NB4 (cell line): ENCODE results near the gene RNU6-1.

Source experiments
- DNase-seq: peaks from one replicate; pipeline ENCODE4 v3.0.0; 2010; ENCODE audit warnings: low read depth
- H3K4me3 ChIP-seq: one replicate; pipeline ENCODE4 v1.5.1; 2011; ENCODE audit warnings: mild to moderate bottlenecking, low read depth, low read length, moderate library complexity
- MAX ChIP-seq: IDR thresholded peaks from 2 replicates; pipeline ENCODE4 v1.6.1; 2011; ENCODE audit warnings: low read depth, low read length
- MYC ChIP-seq: IDR thresholded peaks from 2 replicates; pipeline ENCODE4 v1.6.1; 2011; ENCODE audit warnings: low read depth, low read length
- POLR2A ChIP-seq: IDR thresholded peaks from 2 replicates; pipeline ENCODE4 v1.6.1; 2011; ENCODE audit warnings: mild to moderate bottlenecking; ENCODE audit not compliant: insufficient read length; ENCODE audit errors: extremely low read depth
- TF ChIP-seq, protein P1 (sequence below): IDR thresholded peaks from one replicate; pipeline ENCODE4 v1.5.1; 2012; ENCODE audit warnings: low read depth, low read length

RNU6-1 gene

DNA sequence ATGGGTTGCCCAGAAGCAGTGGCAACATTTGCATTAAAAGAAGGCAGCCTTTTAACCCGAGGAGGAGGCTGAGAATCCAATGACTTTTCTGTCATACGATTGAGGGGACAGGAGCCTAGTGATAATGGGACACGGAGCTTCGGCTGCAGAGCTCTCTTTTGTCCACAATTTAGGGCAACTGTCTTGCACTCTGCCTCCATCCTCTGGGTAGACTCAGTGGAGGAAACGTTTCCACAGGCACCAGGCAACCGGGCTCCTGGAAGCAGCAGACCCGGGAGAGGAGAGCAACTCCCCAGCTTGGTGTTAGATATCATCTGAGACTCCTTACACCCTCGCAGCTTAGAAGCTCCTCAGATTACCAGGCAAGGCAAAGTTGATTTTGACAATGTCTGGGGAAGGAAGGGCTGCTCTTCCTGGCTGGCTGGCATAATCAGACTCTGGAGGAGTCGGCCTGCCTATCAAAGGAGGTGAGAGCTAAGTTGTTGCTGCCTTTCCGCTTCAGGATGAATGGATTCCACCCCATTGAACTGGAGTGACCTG, 43.5 kb upstream of the RNU6-1 start:
- DNase-seq: peak; percentile 14
- H3K4me3 ChIP-seq: no peak overlapping the region
- TF ChIP-seq MYC (no peak), MAX (0 out of 2 replicates have a peak, but pooled peaks have one; percentile 19)
- TF ChIP-seq, protein P1, sequence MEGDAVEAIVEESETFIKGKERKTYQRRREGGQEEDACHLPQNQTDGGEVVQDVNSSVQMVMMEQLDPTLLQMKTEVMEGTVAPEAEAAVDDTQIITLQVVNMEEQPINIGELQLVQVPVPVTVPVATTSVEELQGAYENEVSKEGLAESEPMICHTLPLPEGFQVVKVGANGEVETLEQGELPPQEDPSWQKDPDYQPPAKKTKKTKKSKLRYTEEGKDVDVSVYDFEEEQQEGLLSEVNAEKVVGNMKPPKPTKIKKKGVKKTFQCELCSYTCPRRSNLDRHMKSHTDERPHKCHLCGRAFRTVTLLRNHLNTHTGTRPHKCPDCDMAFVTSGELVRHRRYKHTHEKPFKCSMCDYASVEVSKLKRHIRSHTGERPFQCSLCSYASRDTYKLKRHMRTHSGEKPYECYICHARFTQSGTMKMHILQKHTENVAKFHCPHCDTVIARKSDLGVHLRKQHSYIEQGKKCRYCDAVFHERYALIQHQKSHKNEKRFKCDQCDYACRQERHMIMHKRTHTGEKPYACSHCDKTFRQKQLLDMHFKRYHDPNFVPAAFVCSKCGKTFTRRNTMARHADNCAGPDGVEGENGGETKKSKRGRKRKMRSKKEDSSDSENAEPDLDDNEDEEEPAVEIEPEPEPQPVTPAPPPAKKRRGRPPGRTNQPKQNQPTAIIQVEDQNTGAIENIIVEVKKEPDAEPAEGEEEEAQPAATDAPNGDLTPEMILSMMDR: no peak

GRCh38 chr15:67882487-67883233, 42.8 kb upstream of the RNU6-1 start:
- TF ChIP-seq MAX (peak; percentile 55; the same call in 1 of the 2 replicates), MYC (0 out of 2 replicates have a peak, but pooled peaks have one; percentile 9), POLR2A (no peak)
- TF ChIP-seq, protein P1: no peak
- peak; percentile 93 for DNase-seq

DNA sequence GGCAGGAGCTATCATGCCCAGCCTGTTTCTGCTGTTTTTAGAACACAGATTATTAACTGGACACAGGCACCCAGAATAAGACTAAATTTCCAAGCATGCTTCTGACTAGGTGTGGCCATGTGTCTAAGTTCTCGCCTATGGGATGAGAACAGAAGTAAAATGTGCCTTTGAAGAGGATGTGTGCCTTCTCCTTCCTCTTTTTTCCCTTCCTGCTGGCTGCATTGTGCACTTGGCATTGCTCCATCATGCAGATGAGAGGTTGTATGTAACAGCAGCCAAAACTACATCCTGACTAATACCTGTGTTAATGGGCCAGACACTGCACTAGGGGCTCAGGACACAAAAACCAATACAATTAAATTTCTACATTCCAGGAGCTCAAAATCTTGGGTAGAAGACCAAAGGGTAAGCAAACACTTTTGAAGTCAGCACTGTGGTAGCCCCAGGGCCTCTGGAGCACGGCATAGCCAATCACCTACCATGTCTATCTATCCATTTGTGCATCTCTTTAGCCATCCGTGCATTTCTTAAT, 40.9 kb upstream of the RNU6-1 start:
- TF ChIP-seq MAX (peak; percentile 95), POLR2A (no peak), MYC (peak; percentile 95)
- TF ChIP-seq, protein P1: no peak
- peak; percentile 88 for DNase-seq
- no peak overlapping the region for H3K4me3 ChIP-seq

More at GRCh38 chr15:67882487-67883233, 42.8 kb upstream of the RNU6-1 start:
- no peak overlapping the region for H3K4me3 ChIP-seq

GRCh38 chr15:67879440-67880129, 39.7 kb upstream of the RNU6-1 start:
- DNase-seq: peak; percentile 49
- H3K4me3 ChIP-seq: no peak overlapping the region
- TF ChIP-seq MYC: no peak
- TF ChIP-seq, protein P1: no peak
- no peak for TF ChIP-seq POLR2A
- no peak for TF ChIP-seq MAX

- DNase-seq: peak; percentile 33
- TF ChIP-seq POLR2A (no peak), MAX (no peak), MYC (no peak)
- TF ChIP-seq, protein P1: no peak
- H3K4me3 ChIP-seq: no peak overlapping the region
Measured at GRCh38 chr15:67878712-67879206, 38.9 kb upstream of the RNU6-1 start.
